ENCODE results near the gene SPOP. TPM values are rescaled to one million over a fixed set of nuclear protein-coding genes. Genes with fewer than 3 reads are reported as not detected.

Gene SPOP
- total RNA-seq, 4 donors from 2014 or later = 18.1 to 67.5 (median 36.5) TPM

GRCh38 chr17:49578414-49578813, 99.5 kb downstream of the SPOP start:
- peaks cover 25 to 59% (median 28%) of the 10 kb centered on the region in 3 donors for H3K4me1 ChIP-seq
- 84% methylated on average over 9 of the region's 13 CpGs; no CpG with 5 or more reads in 1 of the 2 donors for WGBS, 2 donors

GRCh38 chr17:49577963-49578362, 99.9 kb downstream of the SPOP start:
- H3K4me1 ChIP-seq = peaks cover 25 to 59% (median 28%) of the 10 kb centered on the region in 3 donors
- TF ChIP-seq POLR2A (IDR thresholded peaks at IDR 0.05) (no peak), CTCF (IDR thresholded peaks at IDR 0.05) (no peak)
- H3K27ac ChIP-seq = peak overlapping the region in 1 of 4 donors; percentile 17
- peak overlapping the region in 1 of 4 donors; percentile 78 for H3K4me3 ChIP-seq
- intact Hi-C loops (cut with DNase I) = loop anchor here (10.0 kb wide), 2 partner anchors 197 to 417 kb away; partner anchors contain the start of gene DLX3
- no peaks in the 10 kb centered on the region for H3K36me3 ChIP-seq
- 50 to 67% methylated on average over 1 to 2 of the region's 4 CpGs for WGBS, 2 donors
- DNase-seq = no peak
- peaks cover 0 to 45% (median 0%) of the 10 kb centered on the region in 4 donors for H3K27me3 ChIP-seq
- H3K9me3 ChIP-seq = no peaks in the 10 kb centered on the region

More at GRCh38 chr17:49578414-49578813, 99.5 kb downstream of the SPOP start:
- Histone ChIP-seq H3K4me3 (no peak overlapping the region), H3K9me3 (no peaks in the 10 kb centered on the region), H3K27ac (peak overlapping the region in 1 of 4 donors; percentile 17), H3K36me3 (no peaks in the 10 kb centered on the region), H3K27me3 (peaks cover 0 to 45% (median 0%) of the 10 kb centered on the region in 4 donors)
- intact Hi-C loops (cut with DNase I) = loop anchor here (10.0 kb wide), 2 partner anchors 196 to 416 kb away; partner anchors contain the start of gene DLX3
- TF ChIP-seq POLR2A (IDR thresholded peaks at IDR 0.05) (no peak), CTCF (IDR thresholded peaks at IDR 0.05) (no peak)
- DNase-seq = no peak

- 29 to 38% methylated on average over 3 of the region's 3 CpGs for WGBS, 2 donors
- Histone ChIP-seq H3K4me3 (peak overlapping the region in 1 of 4 donors; percentile 78), H3K36me3 (no peaks in the 10 kb centered on the region), H3K27ac (peak overlapping the region in 3 of 4 donors; percentile 77 to 90 (median 84)), H3K9me3 (no peaks in the 10 kb centered on the region), H3K4me1 (peaks cover 25 to 59% (median 28%) of the 10 kb centered on the region in 3 donors), H3K27me3 (peaks cover 0 to 45% (median 0%) of the 10 kb centered on the region in 4 donors)
- DNase-seq = no peak
- intact Hi-C loops (cut with DNase I) = loop anchor here (10.0 kb wide), 2 partner anchors 197 to 417 kb away; partner anchors contain the start of gene DLX3
- TF ChIP-seq CTCF (IDR thresholded peaks at IDR 0.05) = no peak
- no peak for TF ChIP-seq POLR2A (IDR thresholded peaks at IDR 0.05)
Measured at GRCh38 chr17:49577650-49577934, 100.3 kb downstream of the SPOP start.

GRCh38 chr17:49576917-49577649, 100.8 kb downstream of the SPOP start:
- TF ChIP-seq CTCF (IDR thresholded peaks at IDR 0.05) (no peak), POLR2A (IDR thresholded peaks at IDR 0.05) (no peak)
- Histone ChIP-seq H3K4me1 (peaks cover 25 to 59% (median 28%) of the 10 kb centered on the region in 3 donors), H3K27ac (peak overlapping the region; percentile 64 to 90 (median 80)), H3K27me3 (peaks cover 0 to 45% (median 0%) of the 10 kb centered on the region in 4 donors), H3K36me3 (no peaks in the 10 kb centered on the region), H3K4me3 (peak overlapping the region; percentile 45 to 78 (median 60)), H3K9me3 (no peaks in the 10 kb centered on the region)
- intact Hi-C loops (cut with DNase I) = loop anchor here (10.0 kb wide), 2 partner anchors 198 to 418 kb away; partner anchors contain the start of gene DLX3
- DNase-seq = no peak
- 23 to 43% methylated on average over 5 to 8 of the region's 22 CpGs for WGBS, 2 donors
